WI38 (cell line): ENCODE data around the gene METTL17.
"Not testable (repeated sequence)": the region's sequence is repeated elsewhere in the genome, so short reads cannot be mapped to it uniquely, and the experiment has no call there.

ENCODE experiments used
- H3K4me3 ChIP-seq: 2 replicates; pipeline ENCODE4 v1.5.1; 2011; ENCODE audit warnings: low read depth, mild to moderate bottlenecking, control low read depth, low read length
- TF ChIP-seq, protein P1 (sequence below): IDR thresholded peaks from 2 replicates; pipeline ENCODE4 v1.5.1; 2012; ENCODE audit warnings: low read depth, mild to moderate bottlenecking, control low read depth, low read length

The METTL17 gene

DNA sequence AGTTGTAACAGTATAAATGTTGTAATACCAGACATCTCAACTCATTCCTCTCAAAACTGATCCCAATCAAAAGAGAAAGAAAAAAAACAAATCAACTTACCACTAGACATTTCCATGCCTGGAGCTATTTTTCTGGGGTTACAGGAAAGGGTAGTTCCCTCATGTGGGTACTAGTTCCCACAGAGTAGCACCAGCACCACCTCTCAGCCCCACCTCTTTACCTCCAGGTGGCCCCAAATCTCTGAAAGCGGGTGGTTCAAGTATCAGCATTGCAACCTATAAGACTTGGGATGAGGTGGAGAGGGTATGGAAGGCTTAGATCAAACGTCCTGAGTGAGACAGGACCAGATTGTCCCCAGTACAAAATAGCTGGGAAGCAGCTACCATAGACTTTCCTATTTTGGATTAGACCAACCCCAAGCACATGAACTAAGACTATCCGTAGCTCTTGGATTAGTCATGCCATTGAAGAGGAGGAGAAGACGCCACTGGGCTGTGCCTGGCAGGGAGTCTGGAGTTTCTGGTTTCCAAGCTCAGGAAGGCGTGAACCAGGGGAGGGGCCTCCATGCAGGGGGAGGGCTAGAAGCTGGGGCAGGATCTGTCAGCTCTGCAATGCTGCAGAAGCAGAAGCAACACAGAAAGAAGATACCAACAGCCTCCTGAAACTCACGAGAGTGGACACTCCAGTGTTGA lies 9.0 kb downstream of the METTL17 start, which contains the start of gene SLC39A2:
SLC39A2 (plus strand) TSS at position 620 of the 693 bp plus-strand sequence. CDS start 154 bp downstream, outside the sequence.
- no peak within 1 kb of the TSS for H3K4me3 ChIP-seq
- TF ChIP-seq, protein P1, sequence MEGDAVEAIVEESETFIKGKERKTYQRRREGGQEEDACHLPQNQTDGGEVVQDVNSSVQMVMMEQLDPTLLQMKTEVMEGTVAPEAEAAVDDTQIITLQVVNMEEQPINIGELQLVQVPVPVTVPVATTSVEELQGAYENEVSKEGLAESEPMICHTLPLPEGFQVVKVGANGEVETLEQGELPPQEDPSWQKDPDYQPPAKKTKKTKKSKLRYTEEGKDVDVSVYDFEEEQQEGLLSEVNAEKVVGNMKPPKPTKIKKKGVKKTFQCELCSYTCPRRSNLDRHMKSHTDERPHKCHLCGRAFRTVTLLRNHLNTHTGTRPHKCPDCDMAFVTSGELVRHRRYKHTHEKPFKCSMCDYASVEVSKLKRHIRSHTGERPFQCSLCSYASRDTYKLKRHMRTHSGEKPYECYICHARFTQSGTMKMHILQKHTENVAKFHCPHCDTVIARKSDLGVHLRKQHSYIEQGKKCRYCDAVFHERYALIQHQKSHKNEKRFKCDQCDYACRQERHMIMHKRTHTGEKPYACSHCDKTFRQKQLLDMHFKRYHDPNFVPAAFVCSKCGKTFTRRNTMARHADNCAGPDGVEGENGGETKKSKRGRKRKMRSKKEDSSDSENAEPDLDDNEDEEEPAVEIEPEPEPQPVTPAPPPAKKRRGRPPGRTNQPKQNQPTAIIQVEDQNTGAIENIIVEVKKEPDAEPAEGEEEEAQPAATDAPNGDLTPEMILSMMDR = no peak

DNA sequence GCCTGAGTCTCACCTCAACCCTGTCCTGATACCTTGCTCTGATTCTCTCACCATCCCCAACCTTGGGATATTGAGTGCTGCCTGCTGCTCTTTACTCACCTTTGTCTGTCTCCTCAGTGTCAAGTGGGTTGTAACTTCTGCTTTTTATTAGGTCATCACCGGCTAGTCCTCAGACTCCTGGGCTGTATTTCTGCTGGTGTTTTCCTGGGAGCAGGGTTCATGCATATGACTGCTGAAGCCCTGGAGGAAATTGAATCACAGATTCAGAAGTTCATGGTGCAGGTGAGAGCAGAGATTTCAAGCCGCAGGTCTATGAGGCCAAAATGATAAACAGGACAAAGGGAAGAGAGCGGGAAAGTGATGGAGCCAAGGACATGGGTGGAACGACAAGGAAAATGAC lies 9.8 kb downstream of the METTL17 start:
- TF ChIP-seq, protein P1 = no peak
- H3K4me3 ChIP-seq = no peak overlapping the region

DNA sequence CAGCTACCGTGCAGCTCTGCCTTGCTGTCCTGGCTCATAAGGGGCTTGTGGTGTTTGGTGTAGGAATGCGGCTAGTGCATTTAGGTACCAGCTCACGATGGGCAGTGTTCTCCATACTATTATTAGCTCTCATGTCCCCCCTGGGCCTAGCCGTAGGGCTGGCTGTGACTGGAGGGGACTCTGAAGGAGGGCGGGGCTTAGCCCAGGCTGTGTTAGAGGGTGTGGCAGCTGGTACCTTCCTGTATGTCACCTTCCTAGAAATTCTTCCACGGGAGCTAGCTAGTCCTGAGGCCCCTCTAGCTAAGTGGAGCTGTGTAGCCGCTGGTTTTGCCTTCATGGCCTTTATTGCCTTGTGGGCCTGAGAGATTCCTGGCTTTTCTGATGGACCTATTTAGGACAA lies 11.4 kb downstream of the METTL17 start:
- TF ChIP-seq, protein P1 = no peak
- H3K4me3 ChIP-seq = no peak overlapping the region

DNA sequence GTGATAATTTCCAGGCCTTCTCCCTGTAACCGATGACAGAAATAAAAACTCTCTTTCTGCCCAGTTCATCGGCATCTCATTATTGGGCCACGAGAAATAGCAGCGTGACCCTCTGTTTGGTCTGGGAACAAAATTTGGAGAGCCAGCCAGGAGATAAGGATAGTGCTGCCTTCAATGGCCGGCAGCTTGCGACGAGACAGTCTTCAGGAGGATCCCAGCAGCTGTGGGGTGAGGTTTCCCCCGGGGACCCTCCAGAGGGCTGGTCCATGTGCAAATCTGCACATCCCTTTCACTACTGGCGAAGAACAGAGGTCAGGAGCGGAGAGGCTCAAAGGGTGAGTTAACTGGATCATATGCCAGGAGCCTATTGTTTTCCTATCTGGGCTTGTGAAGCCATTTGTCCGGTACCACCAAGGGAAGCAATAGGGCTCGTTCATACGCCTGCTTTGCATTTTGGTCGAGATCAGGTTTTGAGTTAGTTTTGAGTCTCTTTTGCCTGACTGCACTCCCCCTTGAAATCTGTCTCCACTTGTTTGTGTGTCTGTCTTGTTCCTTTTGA lies 14.1 kb downstream of the METTL17 start:
- TF ChIP-seq, protein P1 = no peak
- no peak overlapping the region for H3K4me3 ChIP-seq

DNA sequence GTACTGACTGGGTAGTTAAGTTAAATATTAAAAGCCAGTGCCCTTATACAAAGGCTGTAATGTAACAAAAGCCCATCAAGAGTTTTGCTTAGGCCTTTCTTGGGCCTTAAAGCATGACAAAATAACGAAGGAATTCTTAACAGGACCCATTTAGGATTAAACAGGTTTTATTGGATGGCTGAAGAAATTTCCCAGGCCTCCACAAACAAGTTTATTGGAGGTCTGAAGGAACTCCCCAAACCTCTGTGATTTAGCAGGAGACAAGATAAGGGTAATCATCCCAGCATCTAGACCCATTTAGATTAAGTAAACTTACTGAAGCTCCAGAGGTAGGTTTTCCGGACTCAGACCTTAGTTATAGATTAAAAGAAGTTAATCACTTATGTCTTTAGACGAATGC lies 19.9 kb downstream of the METTL17 start:
- H3K4me3 ChIP-seq = not testable (repeated sequence)

DNA sequence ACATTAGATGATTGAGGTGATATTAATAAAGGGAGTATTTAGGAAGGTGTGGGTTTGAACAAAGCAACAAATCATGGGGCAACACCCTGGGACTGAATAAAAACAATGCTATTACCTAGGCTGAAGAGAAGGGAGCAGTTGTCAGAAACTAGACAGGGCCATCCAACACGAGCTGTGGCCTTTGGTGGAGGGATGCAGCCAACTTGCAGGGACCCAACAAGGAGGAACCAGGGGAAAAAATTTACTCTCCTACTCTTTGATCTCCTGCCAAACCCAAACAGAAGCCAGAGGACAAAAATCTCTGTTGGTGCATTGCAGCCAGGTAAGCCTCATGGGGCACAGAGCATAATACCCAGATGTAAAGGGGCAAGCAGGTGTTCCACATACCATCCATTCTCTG lies 21.4 kb downstream of the METTL17 start:
- TF ChIP-seq, protein P1 = no peak
- no peak overlapping the region for H3K4me3 ChIP-seq

DNA sequence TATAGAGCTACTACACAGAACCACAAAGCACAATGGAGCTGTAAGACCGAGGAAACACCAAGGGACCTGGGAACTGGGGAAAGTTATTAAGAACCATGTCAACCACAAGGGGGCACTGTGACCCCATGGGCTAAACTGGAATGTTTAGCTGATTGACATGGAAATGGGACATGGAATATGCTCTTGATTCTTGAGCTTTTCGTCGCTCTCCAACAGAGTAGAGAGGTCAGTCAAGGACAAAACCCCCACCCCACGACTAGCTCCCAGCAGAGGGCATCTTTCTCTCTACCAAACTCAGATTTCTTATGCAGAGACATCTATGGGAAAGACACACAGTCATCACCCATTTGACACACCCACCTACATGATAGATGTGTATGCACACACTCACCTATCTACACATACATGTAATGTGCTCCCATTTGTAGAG lies 25.0 kb downstream of the METTL17 start:
- no peak overlapping the region for H3K4me3 ChIP-seq
- TF ChIP-seq, protein P1 = peak; percentile 87
